Esophagus squamous epithelium (tissue), 4 donors: ENCODE results near the gene SCUBE2.

Experiments
- POLR2A ChIP-seq, 4 donors: fragments of 450-650 bp; IDR thresholded peaks; one replicate each; pipeline ENCODE4 v1.6.1; 2017; ENCODE audit warnings: antibody characterized with exemption in 4 of 4, mild to moderate bottlenecking in 4 of 4, moderate library complexity in 3 of 4
- TF ChIP-seq, protein P1 (sequence below), 6 experiments: fragments of 450-650 bp in 4 of 6; fragments of 200-600 bp in 2 of 6; sonication (generic) in 2 of 6; IDR thresholded peaks; one replicate each; pipeline ENCODE4 v1.5.1; 2016 to 2019; ENCODE audit warnings: antibody characterized with exemption in 6 of 6, mild to moderate bottlenecking in 4 of 6, moderate library complexity in 4 of 6

DNA sequence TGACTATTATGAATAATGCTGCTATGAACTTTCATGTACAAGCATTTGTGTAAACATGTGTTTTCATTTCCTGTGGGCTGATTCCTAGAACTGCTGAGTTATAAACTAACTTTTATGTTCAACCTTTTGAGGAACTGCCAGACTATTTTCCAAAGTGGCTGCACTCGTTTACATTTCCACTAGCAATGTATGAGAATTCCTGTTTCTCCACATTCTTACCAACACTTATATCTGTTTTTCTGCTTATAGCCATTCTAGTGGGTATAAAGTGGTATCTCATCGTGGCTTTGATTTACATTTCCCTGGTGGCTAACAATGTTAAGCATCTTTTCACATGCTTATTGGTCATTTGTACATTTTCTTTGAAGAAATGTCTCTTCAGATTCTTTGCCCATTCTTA is 35.2 kb upstream of the SCUBE2 start:
- TF ChIP-seq, protein P1, sequence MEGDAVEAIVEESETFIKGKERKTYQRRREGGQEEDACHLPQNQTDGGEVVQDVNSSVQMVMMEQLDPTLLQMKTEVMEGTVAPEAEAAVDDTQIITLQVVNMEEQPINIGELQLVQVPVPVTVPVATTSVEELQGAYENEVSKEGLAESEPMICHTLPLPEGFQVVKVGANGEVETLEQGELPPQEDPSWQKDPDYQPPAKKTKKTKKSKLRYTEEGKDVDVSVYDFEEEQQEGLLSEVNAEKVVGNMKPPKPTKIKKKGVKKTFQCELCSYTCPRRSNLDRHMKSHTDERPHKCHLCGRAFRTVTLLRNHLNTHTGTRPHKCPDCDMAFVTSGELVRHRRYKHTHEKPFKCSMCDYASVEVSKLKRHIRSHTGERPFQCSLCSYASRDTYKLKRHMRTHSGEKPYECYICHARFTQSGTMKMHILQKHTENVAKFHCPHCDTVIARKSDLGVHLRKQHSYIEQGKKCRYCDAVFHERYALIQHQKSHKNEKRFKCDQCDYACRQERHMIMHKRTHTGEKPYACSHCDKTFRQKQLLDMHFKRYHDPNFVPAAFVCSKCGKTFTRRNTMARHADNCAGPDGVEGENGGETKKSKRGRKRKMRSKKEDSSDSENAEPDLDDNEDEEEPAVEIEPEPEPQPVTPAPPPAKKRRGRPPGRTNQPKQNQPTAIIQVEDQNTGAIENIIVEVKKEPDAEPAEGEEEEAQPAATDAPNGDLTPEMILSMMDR (IDR thresholded peaks at IDR 0.05): no peak
- TF ChIP-seq POLR2A (IDR thresholded peaks at IDR 0.05): no peak
